PC-9 (cell line): ENCODE measurements around the gene TRPM8. TPM values are rescaled to one million over a fixed set of nuclear protein-coding genes. Genes with fewer than 3 reads are reported as not detected.

Experiments used
- BruUV-seq: library from RNA; stranded (reverse); fragments of 400-500 nt; replicated peaks from 2 replicates; lab custom pipeline; 2021; lab: Mats Ljungman, UMichigan
- CTCF ChIA-PET: fragments of 300-600 bp; sonication (Branson Sonifier 250); formaldehyde crosslinking; loops from one replicate; lab custom pipeline; 2022; ENCODE audit warnings: antibody characterized with exemption; lab: Charles Lee
- POLR2A ChIA-PET: fragments of 300-600 bp; sonication (Branson Sonifier 250); formaldehyde crosslinking; loops from one replicate; lab custom pipeline; 2022; ENCODE audit warnings: antibody characterized with exemption; ENCODE audit not compliant: unreplicated experiment; lab: Charles Lee
- DNase-seq, 2 experiments: peaks; one replicate each; pipeline versions ENCODE4 v3.0.0 to v3.0.0-alpha.2; 2015 to 2022; ENCODE audit warnings: mixed read lengths in 1 of 2
- H2AFZ ChIP-seq: fragments of 200-600 bp; sonication (generic); 2 replicates; pipeline ENCODE4 v1.8.1; 2017; ENCODE audit warnings: antibody characterized with exemption
- H3F3A ChIP-seq: fragments of 200-600 bp; sonication (generic); 2 replicates; pipeline ENCODE4 v1.8.1; 2017; ENCODE audit warnings: antibody characterized with exemption, mild to moderate bottlenecking, low read depth; ENCODE audit not compliant: insufficient read depth
- H3K27ac ChIP-seq: fragments of 200-600 bp; sonication (generic); 2 replicates; pipeline ENCODE4 v1.6.1; 2016; ENCODE audit warnings: mixed run types
- H3K27me3 ChIP-seq: fragments of 200-600 bp; sonication (generic); 2 replicates; pipeline ENCODE4 v1.6.1; 2016; ENCODE audit warnings: low read depth, mixed run types; ENCODE audit not compliant: insufficient read depth
- H3K36me3 ChIP-seq: fragments of 200-600 bp; sonication (generic); 2 replicates; pipeline ENCODE4 v1.6.1; 2016; ENCODE audit warnings: low read depth, mixed run types
- H3K4me1 ChIP-seq: fragments of 200-600 bp; sonication (generic); replicated peaks from 2 replicates; pipeline ENCODE4 v1.6.1; 2016; ENCODE audit warnings: mixed run types; ENCODE audit not compliant: insufficient read depth
- H3K4me2 ChIP-seq: fragments of 200-600 bp; sonication (generic); 2 replicates; pipeline ENCODE4 v1.6.1; 2017; ENCODE audit warnings: mixed run types
- H3K4me3 ChIP-seq: fragments of 200-600 bp; sonication (generic); 2 replicates; pipeline ENCODE4 v1.6.1; 2016; ENCODE audit warnings: mixed run types
- H3K79me2 ChIP-seq: fragments of 200-600 bp; sonication (generic); 2 replicates; pipeline ENCODE4 v1.6.1; 2017; ENCODE audit warnings: low read depth, mixed run types
- H3K9me2 ChIP-seq: fragments of 200-600 bp; sonication (generic); 2 replicates; pipeline ENCODE4 v1.8.1; 2017; ENCODE audit warnings: mild to moderate bottlenecking; ENCODE audit not compliant: insufficient read depth
- H3K9me3 ChIP-seq: fragments of 200-600 bp; sonication (generic); 2 replicates; pipeline ENCODE4 v1.8.1; 2016; ENCODE audit warnings: low read depth; ENCODE audit not compliant: insufficient read depth
- H4K20me1 ChIP-seq: fragments of 200-600 bp; sonication (generic); 2 replicates; pipeline ENCODE4 v1.8.1; 2017; ENCODE audit not compliant: insufficient read depth
- EZH2 ChIP-seq: fragments of 200-600 bp; sonication (generic); IDR thresholded peaks from 2 replicates; pipeline ENCODE4 v1.8.0; 2017; ENCODE audit warnings: antibody characterized with exemption, low read depth
- intact Hi-C: fragments of 100-400 bp; cut with micrococcal nuclease; formaldehyde crosslinking; loops from one replicate; pipeline ENCODE4 v1.10.0; 2022; ENCODE audit not compliant: unreplicated experiment
- total RNA-seq: library from RNA; stranded (reverse); gene quantifications from 2 replicates; pipeline ENCODE4 v1.2.3, GENCODE V29; 2021
- TF ChIP-seq, protein P1 (sequence below): fragments of 200-600 bp; sonication (generic); conservative IDR thresholded peaks from 2 replicates; pipeline ENCODE4 v1.6.1; 2017; ENCODE audit warnings: mixed run types, antibody characterized with exemption, mild to moderate bottlenecking, moderate library complexity

The TRPM8 gene
- total RNA-seq, 1 experiment from 2014 or later: 2.1 TPM

DNA sequence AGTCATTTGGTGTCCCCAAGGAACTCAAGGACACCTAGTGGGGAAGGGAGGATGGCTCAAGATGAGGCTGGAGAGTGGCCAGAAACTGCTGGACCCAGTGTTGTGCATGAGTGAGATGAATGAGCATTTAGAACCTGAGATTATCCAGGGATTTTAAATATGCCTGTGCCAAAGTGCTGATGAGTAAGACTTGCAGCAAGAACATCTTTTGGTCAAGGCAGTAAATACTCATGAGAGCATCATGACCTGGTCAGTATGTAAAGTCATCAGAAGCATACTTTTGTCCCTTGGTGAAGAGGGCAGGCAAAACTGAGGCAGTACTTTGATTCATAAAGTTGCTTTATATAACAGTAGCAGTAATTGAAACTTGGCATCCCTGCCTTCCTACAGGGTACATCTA is 130.2 kb downstream of the TRPM8 start:
- TF ChIP-seq EZH2: no peak
- TF ChIP-seq, protein P1, sequence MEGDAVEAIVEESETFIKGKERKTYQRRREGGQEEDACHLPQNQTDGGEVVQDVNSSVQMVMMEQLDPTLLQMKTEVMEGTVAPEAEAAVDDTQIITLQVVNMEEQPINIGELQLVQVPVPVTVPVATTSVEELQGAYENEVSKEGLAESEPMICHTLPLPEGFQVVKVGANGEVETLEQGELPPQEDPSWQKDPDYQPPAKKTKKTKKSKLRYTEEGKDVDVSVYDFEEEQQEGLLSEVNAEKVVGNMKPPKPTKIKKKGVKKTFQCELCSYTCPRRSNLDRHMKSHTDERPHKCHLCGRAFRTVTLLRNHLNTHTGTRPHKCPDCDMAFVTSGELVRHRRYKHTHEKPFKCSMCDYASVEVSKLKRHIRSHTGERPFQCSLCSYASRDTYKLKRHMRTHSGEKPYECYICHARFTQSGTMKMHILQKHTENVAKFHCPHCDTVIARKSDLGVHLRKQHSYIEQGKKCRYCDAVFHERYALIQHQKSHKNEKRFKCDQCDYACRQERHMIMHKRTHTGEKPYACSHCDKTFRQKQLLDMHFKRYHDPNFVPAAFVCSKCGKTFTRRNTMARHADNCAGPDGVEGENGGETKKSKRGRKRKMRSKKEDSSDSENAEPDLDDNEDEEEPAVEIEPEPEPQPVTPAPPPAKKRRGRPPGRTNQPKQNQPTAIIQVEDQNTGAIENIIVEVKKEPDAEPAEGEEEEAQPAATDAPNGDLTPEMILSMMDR: no peak
- Histone ChIP-seq H3K9me3 (no peaks in the 10 kb centered on the region), H2AFZ (no peak overlapping the region), H3K36me3 (no peaks in the 10 kb centered on the region), H3K4me1 (no peaks in the 10 kb centered on the region), H3K4me3 (no peak overlapping the region), H3K4me2 (no peak overlapping the region), H4K20me1 (no peaks in the 10 kb centered on the region), H3K27me3 (no peaks in the 10 kb centered on the region), H3F3A (peaks cover 5% of the 10 kb centered on the region), H3K79me2 (no peaks in the 10 kb centered on the region), H3K9me2 (no peaks in the 10 kb centered on the region), H3K27ac (no peak overlapping the region)
- POLR2A ChIA-PET: no interaction called here
- BruUV-seq: no TSS peak
- CTCF ChIA-PET: no interaction called here
- DNase-seq: no peak
- intact Hi-C loops: no loop called here

DNA sequence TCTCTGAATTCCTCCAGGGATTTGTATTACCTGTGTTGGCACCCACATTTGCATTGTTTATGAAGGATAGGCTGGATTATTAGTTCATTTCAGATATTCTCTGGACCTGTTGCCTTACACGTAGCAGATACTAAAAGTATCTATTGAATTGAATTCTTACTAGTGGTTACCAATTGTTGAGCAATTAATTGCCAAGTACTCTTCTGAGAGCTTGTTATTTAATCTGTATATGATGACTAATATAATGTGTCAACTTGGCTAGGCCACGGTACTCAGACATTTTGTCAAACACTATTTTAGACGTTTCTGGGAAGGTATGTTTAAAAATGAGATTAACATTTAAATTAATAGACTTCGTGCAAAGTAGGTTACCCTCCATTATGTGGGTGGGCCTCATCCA is 130.9 kb downstream of the TRPM8 start:
- Histone ChIP-seq H3K4me2 (no peak overlapping the region), H3K4me3 (no peak overlapping the region), H3K36me3 (no peaks in the 10 kb centered on the region), H3K79me2 (no peaks in the 10 kb centered on the region), H2AFZ (no peak overlapping the region), H3K9me3 (no peaks in the 10 kb centered on the region), H3K27me3 (no peaks in the 10 kb centered on the region), H3K27ac (no peak overlapping the region), H3F3A (peaks cover 5% of the 10 kb centered on the region), H4K20me1 (no peaks in the 10 kb centered on the region), H3K9me2 (no peaks in the 10 kb centered on the region), H3K4me1 (no peaks in the 10 kb centered on the region)
- intact Hi-C loops: no loop called here
- ChIA-PET POLR2A (no interaction called here), CTCF (no interaction called here)
- TF ChIP-seq, protein P1: no peak
- no peak for TF ChIP-seq EZH2
- no peak for DNase-seq
- BruUV-seq: no TSS peak

DNA sequence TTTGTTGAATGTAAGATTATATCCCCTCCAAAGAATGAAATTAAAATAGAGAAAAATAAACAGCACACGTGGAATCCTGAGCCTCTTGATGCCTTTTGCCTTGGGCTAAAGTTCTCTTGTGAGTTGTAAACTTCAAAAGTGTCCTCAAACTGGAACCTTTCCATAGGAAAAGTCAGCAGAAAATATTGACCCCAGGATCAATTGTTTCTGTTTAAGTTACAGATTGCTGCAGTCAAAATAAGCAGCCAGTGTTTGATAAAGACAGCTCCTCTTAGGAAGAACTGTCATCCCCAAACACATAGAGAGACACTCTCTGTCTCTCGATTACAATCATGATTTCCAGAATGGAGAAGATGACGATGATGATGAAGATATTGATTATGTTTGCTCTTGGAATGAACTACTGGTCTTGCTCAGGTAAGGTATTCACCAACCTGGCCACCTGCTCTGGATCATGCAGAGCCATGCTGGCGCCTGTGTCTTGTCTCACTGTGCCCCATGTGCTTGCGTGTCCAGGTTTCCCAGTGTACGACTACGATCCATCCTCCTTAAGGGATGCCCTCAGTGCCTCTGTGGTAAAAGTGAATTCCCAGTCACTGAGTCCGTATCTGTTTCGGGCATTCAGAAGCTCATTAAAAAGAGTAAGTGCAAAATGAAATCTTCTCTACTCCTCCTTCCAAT is 133.4 kb downstream of the TRPM8 start, which contains the start of gene SPP2:
SPP2 (plus strand) TSS at position 248 of the 681 bp plus-strand sequence; CDS start at position 333, 85 bp downstream.
- BruUV-seq: no TSS peak
- Histone ChIP-seq H3K27ac (no peak within 1 kb of the TSS), H3K36me3 (no peaks in the 10 kb centered on the region), H3K4me1 (no peaks in the 10 kb centered on the region), H3K9me2 (no peaks in the 10 kb centered on the region), H3K9me3 (no peaks in the 10 kb centered on the region), H3K27me3 (no peaks in the 10 kb centered on the region), H3K79me2 (no peaks in the 10 kb centered on the region), H3K4me3 (no peak within 1 kb of the TSS), H2AFZ (0 out of 2 replicates have a peak within 1 kb of the TSS, but pooled peaks have one; percentile 14), H4K20me1 (no peaks in the 10 kb centered on the region), H3F3A (no peaks in the 10 kb centered on the region), H3K4me2 (no peak within 1 kb of the TSS)
- DNase-seq: no peak
- intact Hi-C loops: no loop called here
- TF ChIP-seq, protein P1: no peak
- no peak for TF ChIP-seq EZH2
- CTCF ChIA-PET: no interaction called here
- POLR2A ChIA-PET: interaction anchor here (0.6 kb wide), 1 partner anchor 20 kb away, joined by 3 read pairs; no protein-coding TSS in a partner anchor
